ENCODE data around the gene SLC66A3.

DNA sequence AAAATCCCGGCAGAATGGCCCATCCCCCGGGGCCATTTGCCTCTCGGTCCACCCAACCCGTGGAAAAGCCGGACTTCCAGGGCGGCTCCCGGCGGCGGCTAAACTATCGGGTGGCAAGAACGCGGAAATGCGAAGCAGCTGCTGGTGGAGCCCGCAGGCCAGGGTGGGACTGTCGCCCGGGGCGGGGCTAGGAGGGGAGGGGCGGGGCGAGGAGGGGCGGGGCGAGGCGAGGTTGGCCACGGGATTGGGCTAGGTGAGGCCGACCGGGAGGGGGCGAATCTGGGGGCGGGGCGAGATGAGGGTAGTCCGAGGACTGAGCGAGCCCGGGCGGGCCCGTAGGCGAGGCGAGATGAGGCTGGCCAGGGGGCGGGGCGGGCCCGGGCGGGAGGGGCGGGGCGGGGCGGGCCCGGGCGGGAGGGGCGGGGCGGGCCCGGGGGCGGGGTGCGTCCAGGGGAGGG lies 315 bp upstream of the SLC66A3 start:
- TF ChIP-seq POLR2A (IDR thresholded peaks at IDR 0.05; ENCODE audit: low read depth, low read length) (no peak; the same call in 1 of the 2 replicates), POLR2AphosphoS5 (IDR thresholded peaks at IDR 0.05; ENCODE audit: low read depth, low read length) (no peak)
